GM10248 (cell line): ENCODE measurements around the gene SEC31A.
A peak's percentile ranks its signal among the peaks of the same experiment; 100 is the strongest.
"Not testable (repeated sequence)": the region's sequence is repeated elsewhere in the genome, so short reads cannot be mapped to it uniquely, and the experiment has no call there.

Source experiments
- CTCF ChIA-PET: fragments of 300-600 bp; sonication (Branson Sonifier 250); formaldehyde crosslinking; extraction: SDS; loops from one replicate; lab custom pipeline; 2021; ENCODE audit warnings: antibody characterized with exemption; lab: Yijun Ruan, JAX
- POLR2A ChIA-PET: fragments of 350-650 bp; sonication (Branson Sonifier 250); formaldehyde crosslinking; extraction: SDS; loops from one replicate; lab custom pipeline; 2020; ENCODE audit warnings: antibody characterized with exemption; lab: Yijun Ruan, JAX
- DNase-seq: peaks from one replicate; pipeline ENCODE4 v3.0.0; 2012; ENCODE audit errors: extremely low spot score
- TF ChIP-seq, protein P1 (sequence below): IDR thresholded peaks from 2 replicates; pipeline ENCODE4 v1.5.1; 2012; ENCODE audit warnings: mild to moderate bottlenecking, low read depth; ENCODE audit errors: extremely low read depth, missing control alignments, control extremely low read depth

Gene SEC31A

DNA sequence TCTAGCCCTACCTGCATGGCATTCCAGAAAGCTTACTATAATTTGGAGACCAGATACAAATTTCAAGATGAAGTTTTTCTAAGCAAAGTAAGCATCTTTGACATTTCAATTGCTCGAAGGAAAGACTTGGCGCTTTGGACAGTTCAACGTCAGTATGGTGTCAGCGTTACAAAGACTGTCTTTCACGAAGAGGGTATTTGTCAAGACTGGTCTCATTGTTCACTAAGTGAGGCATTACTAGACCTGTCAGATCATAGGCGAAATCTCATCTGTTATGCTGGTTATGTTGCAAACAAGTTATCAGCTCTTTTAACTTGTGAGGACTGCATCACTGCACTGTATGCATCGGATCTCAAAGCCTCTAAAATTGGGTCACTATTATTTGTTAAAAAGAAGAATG is 27.1 kb upstream of the SEC31A start:
- POLR2A ChIA-PET, result interaction anchor here (0.5 kb wide), 1 partner anchor 98 kb away, joined by 3 read pairs; no protein-coding TSS in a partner anchor
- TF ChIP-seq, protein P1, sequence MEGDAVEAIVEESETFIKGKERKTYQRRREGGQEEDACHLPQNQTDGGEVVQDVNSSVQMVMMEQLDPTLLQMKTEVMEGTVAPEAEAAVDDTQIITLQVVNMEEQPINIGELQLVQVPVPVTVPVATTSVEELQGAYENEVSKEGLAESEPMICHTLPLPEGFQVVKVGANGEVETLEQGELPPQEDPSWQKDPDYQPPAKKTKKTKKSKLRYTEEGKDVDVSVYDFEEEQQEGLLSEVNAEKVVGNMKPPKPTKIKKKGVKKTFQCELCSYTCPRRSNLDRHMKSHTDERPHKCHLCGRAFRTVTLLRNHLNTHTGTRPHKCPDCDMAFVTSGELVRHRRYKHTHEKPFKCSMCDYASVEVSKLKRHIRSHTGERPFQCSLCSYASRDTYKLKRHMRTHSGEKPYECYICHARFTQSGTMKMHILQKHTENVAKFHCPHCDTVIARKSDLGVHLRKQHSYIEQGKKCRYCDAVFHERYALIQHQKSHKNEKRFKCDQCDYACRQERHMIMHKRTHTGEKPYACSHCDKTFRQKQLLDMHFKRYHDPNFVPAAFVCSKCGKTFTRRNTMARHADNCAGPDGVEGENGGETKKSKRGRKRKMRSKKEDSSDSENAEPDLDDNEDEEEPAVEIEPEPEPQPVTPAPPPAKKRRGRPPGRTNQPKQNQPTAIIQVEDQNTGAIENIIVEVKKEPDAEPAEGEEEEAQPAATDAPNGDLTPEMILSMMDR, result no peak
- CTCF ChIA-PET, result interaction anchor here (0.8 to 1.3 kb wide), 2 partner anchors 14 to 25 kb away, joined by 3 read pairs; no protein-coding TSS in a partner anchor
- DNase-seq, result no peak

DNA sequence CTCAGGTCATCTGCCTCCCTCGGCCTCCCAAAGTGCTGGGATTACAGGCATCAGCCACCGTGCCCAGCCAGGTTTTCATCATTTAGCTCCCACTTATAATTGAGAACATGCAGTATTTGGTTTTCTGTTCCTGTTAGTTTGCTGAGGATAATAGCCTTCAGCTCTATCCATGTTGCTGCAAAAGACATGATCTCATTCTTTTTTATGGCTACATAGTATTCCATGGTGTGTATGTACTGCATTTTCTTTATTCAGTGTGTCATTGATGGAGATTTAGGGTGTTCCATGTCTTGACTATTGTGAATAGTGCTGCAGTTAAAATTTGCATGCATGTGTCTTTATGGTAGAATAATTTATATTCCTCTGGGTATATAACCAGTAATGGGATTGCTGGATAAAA is 23.0 kb upstream of the SEC31A start:
- CTCF ChIA-PET, result interaction anchor here (0.9 kb wide), 1 partner anchor 9 kb away, joined by 3 read pairs; no protein-coding TSS in a partner anchor
- POLR2A ChIA-PET, DNase-seq: not testable (repeated sequence)

DNA sequence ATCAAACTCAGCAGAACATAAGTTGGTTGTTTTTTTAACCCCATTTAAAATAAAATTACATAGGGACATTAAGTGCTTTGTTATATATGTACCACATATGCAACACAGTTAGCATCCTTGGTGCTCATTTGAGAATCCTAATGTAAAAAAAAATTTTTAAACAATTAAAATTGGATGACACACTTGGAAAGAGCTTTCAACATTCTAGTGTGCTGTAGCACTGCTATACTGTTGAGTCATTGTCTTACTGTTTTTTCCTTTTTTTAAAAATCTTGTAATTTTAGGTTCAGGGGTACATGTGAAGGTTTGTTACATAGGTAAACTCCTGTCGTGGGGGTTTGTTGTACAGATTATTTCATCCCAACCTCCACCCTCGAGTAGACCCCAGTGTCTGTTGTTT is 22.4 kb upstream of the SEC31A start:
- POLR2A ChIA-PET, result no interaction called here
- TF ChIP-seq, protein P1, result no peak
- no peak for DNase-seq
- CTCF ChIA-PET, result no interaction called here

DNA sequence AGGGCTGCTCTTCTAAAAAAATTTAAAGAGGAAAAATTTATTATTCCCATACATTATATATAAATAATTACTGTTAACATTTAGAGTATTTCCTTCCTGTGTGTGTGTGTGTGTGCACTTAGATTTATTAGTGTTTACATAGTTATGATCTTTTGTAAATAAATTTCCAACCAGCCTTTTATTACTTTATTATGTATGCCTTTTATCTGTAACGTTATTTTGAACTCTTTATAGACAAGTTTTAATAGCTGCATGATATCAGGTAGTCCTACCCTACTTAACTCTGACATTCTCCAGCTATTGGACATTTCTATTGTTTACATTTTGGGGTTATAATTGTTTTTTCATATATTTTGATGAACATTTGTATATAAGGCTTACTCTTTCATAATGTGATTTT is 18.4 kb upstream of the SEC31A start:
- TF ChIP-seq, protein P1, result no peak
- POLR2A ChIA-PET, result no interaction called here

DNA sequence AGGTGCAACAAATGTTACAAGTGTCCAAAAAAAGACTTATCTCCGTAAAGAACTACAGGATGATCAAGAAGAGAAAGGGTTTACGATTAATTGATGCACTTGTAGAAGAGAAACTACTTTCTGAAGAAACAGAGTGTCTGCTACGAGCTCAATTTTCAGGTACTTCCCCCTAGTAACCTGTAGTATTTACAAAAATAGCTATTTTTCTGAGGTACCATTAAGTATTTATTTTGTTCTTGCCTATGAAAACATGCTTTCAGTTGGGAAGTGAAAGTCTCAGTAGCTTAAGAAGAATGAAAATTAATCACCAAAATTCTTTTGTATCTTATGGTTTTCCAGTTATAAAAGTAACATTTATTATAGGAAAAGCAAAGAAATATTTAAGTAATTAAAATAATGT is 15.5 kb upstream of the SEC31A start:
- TF ChIP-seq, protein P1, result no peak
- peak; percentile 40 for DNase-seq
- ChIA-PET CTCF (interaction anchor here (1.1 to 1.6 kb wide), 3 partner anchors 18 to 130 kb away, joined by 3 to 4 read pairs (median 3); no protein-coding TSS in a partner anchor), POLR2A (no interaction called here)

More for the DNA sequence above, 18.4 kb upstream of the SEC31A start:
- no peak for DNase-seq
- CTCF ChIA-PET, result no interaction called here

DNA sequence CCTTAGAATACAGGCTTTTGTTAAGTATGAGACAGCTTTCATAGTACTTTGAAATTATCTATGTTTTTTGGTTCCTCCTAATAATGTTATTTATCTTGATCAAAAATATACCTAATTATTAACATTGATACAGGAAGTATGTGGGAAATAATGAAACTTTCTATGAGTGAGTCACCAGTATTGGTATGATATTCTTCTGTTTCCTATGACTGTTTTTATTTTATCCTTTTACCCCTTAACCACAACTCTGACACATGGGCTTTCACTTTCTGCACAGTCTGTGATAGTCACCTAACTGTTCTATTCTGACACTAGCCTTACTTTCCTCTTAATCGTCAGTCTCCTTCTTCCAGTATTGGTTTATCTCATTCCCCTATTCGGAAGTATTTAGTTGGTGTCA is 14.3 kb upstream of the SEC31A start:
- POLR2A ChIA-PET, result no interaction called here
- CTCF ChIA-PET, result interaction anchor here (0.9 to 1.6 kb wide), 6 partner anchors 9 to 132 kb away, joined by 3 to 4 read pairs (median 3); no protein-coding TSS in a partner anchor
- TF ChIP-seq, protein P1, result no peak
- peak; percentile 68 for DNase-seq

DNA sequence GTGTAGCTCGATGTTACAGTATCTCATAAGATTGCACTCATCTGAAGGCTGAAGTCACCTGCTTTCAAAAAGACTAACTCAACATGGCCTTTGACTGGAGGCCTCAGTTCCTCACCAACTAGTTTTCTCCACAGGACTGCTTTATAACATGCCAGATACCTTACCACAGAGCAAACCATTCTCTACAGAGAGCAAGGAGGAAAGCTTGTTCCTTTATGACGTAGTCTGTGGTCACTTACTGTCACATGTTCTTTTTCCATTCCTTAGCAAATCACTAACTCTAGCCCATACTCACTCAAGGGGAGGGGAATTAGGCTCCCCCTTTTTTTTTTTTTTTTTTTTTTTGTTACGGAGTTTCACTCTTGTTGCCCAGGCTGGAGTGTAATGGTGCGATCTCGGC is 12.8 kb upstream of the SEC31A start:
- CTCF ChIA-PET, result interaction anchor here (1.0 kb wide), 1 partner anchor 14 kb away, joined by 3 read pairs; no protein-coding TSS in a partner anchor
- no peak for DNase-seq
- TF ChIP-seq, protein P1, result no peak
- POLR2A ChIA-PET, result no interaction called here
